Lower lobe of right lung (tissue), 2 donors: ENCODE data around the gene SNAPC4. TPM values are rescaled to one million over a fixed set of nuclear protein-coding genes. Genes with fewer than 3 reads are reported as not detected.

Experiments used
- ATAC-seq, 2 donors: fragments of 200-7000 bp; cut with Tn5 transposase; one replicate each; pipeline ENCODE4 v1.9.1; 2020 to 2022; ENCODE audit warnings: mild to moderate bottlenecking in 2 of 2, moderate library complexity in 2 of 2
- DNase-seq: peaks from one replicate; pipeline ENCODE4 v3.0.0-alpha.2; 2020
- H3K27ac ChIP-seq: fragments of 200-600 bp; one replicate; pipeline ENCODE4 v1.8.0; 2022
- H3K27me3 ChIP-seq: fragments of 200-600 bp; one replicate; pipeline ENCODE4 v1.8.0; 2022; ENCODE audit warnings: low read depth
- H3K36me3 ChIP-seq: fragments of 200-600 bp; one replicate; pipeline ENCODE4 v1.8.0; 2022; ENCODE audit warnings: mild to moderate bottlenecking
- H3K4me1 ChIP-seq: fragments of 200-600 bp; one replicate; pipeline ENCODE4 v1.8.0; 2022
- H3K4me3 ChIP-seq: fragments of 200-600 bp; one replicate; pipeline ENCODE4 v1.8.0; 2022; ENCODE audit warnings: mild to moderate bottlenecking
- H3K9me3 ChIP-seq: fragments of 200-600 bp; one replicate; pipeline ENCODE4 v1.8.0; 2022
- CTCF ChIP-seq: fragments of 200-600 bp; IDR thresholded peaks from one replicate; pipeline ENCODE4 v1.8.0; 2022; ENCODE audit warnings: antibody characterized with exemption, mild to moderate bottlenecking
- intact Hi-C: fragments of 100-400 bp; cut with DNase I; formaldehyde crosslinking; loops from one replicate; pipeline ENCODE4 v1.11.0; 2022
- total RNA-seq: library from RNA; stranded (reverse); fragmentation: NEBNext Ultra II Directional; extraction: Animal tissue kit (Norgen Biotek cat#: 25700); gene quantifications from one replicate; pipeline ENCODE4 v1.2.1, GENCODE V29; 2021
- donor health status: DM: no; HTN: yes; CAD: no; lungs with severe emphysema.

Gene SNAPC4
- total RNA-seq, 1 donor from 2014 or later: 7.4 TPM

- DNase-seq (no peak), ATAC-seq (no peak)
- H3K27ac ChIP-seq: no peak overlapping the region
- H3K4me1 ChIP-seq: peaks cover 15% of the 10 kb centered on the region
- peaks cover 48% of the 10 kb centered on the region for H3K36me3 ChIP-seq
- H3K4me3 ChIP-seq: no peak overlapping the region
- no peaks in the 10 kb centered on the region for H3K27me3 ChIP-seq
- no peaks in the 10 kb centered on the region for H3K9me3 ChIP-seq
- no peak for TF ChIP-seq CTCF
- intact Hi-C loops: no loop called here
These were observed 32.6 kb upstream of the SNAPC4 start for GRCh38 chr9:136432591-136432990.

- Histone ChIP-seq H3K36me3 (peaks cover 51% of the 10 kb centered on the region), H3K4me3 (no peak overlapping the region), H3K9me3 (no peaks in the 10 kb centered on the region), H3K27me3 (no peaks in the 10 kb centered on the region), H3K27ac (no peak overlapping the region), H3K4me1 (peaks cover 8% of the 10 kb centered on the region)
- DNase-seq (no peak), ATAC-seq (no peak)
- intact Hi-C loops: no loop called here
- TF ChIP-seq CTCF: no peak
These were observed 31.9 kb upstream of the SNAPC4 start for GRCh38 chr9:136431782-136432350.

GRCh38 chr9:136430588-136431234, 30.7 kb upstream of the SNAPC4 start:
- Histone ChIP-seq H3K9me3 (no peaks in the 10 kb centered on the region), H3K36me3 (peaks cover 51% of the 10 kb centered on the region), H3K27ac (no peak overlapping the region), H3K27me3 (no peaks in the 10 kb centered on the region), H3K4me3 (no peak overlapping the region), H3K4me1 (no peaks in the 10 kb centered on the region)
- ATAC-seq: no peak
- DNase-seq: no peak
- intact Hi-C loops: no loop called here
- TF ChIP-seq CTCF: no peak

DNA sequence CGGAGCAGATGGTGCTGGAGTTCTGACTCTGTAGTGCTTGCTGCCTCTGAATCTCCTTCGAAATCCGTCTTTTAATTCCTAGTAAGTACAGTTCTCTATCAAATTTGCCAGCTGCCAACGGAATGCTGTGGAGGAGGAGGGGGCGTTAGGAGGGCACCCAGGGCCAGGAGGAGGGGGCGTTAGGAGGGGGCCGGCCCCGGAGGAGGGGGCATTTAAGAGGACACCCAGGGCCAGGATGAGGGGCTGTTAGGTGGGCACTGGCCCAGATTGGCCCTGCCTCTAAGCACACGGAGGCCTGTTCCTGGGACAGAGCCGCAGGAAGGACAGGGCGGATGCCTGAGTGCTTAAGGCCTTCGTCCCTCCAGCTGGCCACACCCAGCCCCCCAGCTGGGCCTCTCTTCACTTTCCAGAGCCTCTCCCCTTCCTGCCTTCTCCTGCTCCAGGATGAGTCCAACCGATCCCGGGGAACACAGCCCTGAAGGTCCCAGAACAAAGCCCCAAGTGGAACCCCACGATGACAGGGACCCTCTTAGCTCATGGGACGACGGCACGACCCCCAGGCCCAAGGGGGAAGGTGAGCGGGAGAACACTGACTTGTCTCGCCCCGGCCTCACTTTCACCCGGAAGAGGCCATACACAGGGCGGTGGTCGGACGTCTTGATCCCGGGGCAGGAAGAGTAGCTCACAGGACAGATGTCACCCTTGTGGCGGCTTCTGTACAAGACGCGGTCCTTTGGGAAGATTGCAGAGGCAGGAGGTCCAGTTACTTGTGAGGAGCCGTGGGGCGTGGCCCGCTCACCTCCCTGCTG, 29.9 kb upstream of the SNAPC4 start:
- no peak for DNase-seq
- peaks cover 56% of the 10 kb centered on the region for H3K36me3 ChIP-seq

More for the DNA sequence above, 29.9 kb upstream of the SNAPC4 start:
- no peak overlapping the region for H3K4me3 ChIP-seq
- H3K9me3 ChIP-seq: no peaks in the 10 kb centered on the region
- TF ChIP-seq CTCF: no peak
- ATAC-seq: peak in 1 of 2 donors; percentile 3
- no peak overlapping the region for H3K27ac ChIP-seq
- intact Hi-C loops: no loop called here
- no peaks in the 10 kb centered on the region for H3K4me1 ChIP-seq
- no peaks in the 10 kb centered on the region for H3K27me3 ChIP-seq
